HFF-Myc (cell line): ENCODE results near the gene CLEC12A.

Experiments
- DNase-seq: peaks from one replicate; pipeline ENCODE4 v3.0.0-alpha.2; 2011; ENCODE audit warnings: low read depth; ENCODE audit errors: extremely low read depth
- H3K4me3 ChIP-seq: replicated peaks from 2 replicates; pipeline ENCODE4 v1.5.1; 2011; ENCODE audit warnings: low read depth, mild to moderate bottlenecking, control low read depth, low read length
- CTCF ChIP-seq: IDR thresholded peaks from 2 replicates; pipeline ENCODE4 v1.5.1; 2012; ENCODE audit warnings: mild to moderate bottlenecking, low read depth, low read length, control low read depth; ENCODE audit errors: missing control alignments

The CLEC12A gene

GRCh38 chr12:9971181-9971580 is at the start of gene CLEC12A:
Gene CLEC12A, plus strand, starts transcription at chr12:9971409. Its CDS starts 188 bp downstream, at chr12:9971597.
- TF ChIP-seq CTCF, result no peak
- no peak for DNase-seq
- no peak within 1 kb of the TSS for H3K4me3 ChIP-seq

GRCh38 chr12:9922429-9922828 is 48.8 kb upstream of the CLEC12A start:
- no peak for TF ChIP-seq CTCF
- H3K4me3 ChIP-seq, result no peak overlapping the region
- DNase-seq, result no peak

GRCh38 chr12:9925705-9926393 is 45.4 kb upstream of the CLEC12A start:
- peak; percentile 51 for TF ChIP-seq CTCF
- DNase-seq, result no peak
- H3K4me3 ChIP-seq, result no peak overlapping the region

GRCh38 chr12:9926876-9927275 is 44.3 kb upstream of the CLEC12A start:
- no peak for DNase-seq
- H3K4me3 ChIP-seq, result no peak overlapping the region
- TF ChIP-seq CTCF, result no peak

GRCh38 chr12:9928607-9929006 is 42.6 kb upstream of the CLEC12A start:
- H3K4me3 ChIP-seq, result no peak overlapping the region
- DNase-seq, result no peak
- no peak for TF ChIP-seq CTCF

- TF ChIP-seq CTCF, result no peak
- H3K4me3 ChIP-seq, result no peak overlapping the region
- DNase-seq, result no peak
Measured at GRCh38 chr12:9931245-9931644, 40.0 kb upstream of the CLEC12A start.

- TF ChIP-seq CTCF, result no peak
Measured at GRCh38 chr12:9932270-9932669, 38.9 kb upstream of the CLEC12A start, which contains the start of gene CLEC2A. Gene CLEC2A, minus strand, starts transcription at chr12:9932370. Its CDS starts 41 bp downstream, at chr12:9932329.

More at GRCh38 chr12:9932270-9932669, 38.9 kb upstream of the CLEC12A start, which contains the start of gene CLEC2A:
- no peak within 1 kb of the TSS for H3K4me3 ChIP-seq
- DNase-seq, result no peak
